ENCODE data around the gene SLIT3.

The SLIT3 gene

GRCh38 chr5:169281625-169282024, 19.3 kb downstream of the SLIT3 start:
- no peaks in the 10 kb centered on the region for H3K27me3 ChIP-seq (ENCODE audit: insufficient read depth, low read length)
- H3K36me3 ChIP-seq (ENCODE audit: insufficient read depth, low read depth, low read length): no peaks in the 10 kb centered on the region

GRCh38 chr5:169280696-169281095, 20.2 kb downstream of the SLIT3 start:
- H3K36me3 ChIP-seq (ENCODE audit: insufficient read depth, low read depth, low read length): no peaks in the 10 kb centered on the region
- no peak overlapping the region for H3K4me3 ChIP-seq (ENCODE audit: low read length)
- no peaks in the 10 kb centered on the region for H3K9me3 ChIP-seq (ENCODE audit: insufficient read depth, low read depth, low read length)
- peaks cover 6% of the 10 kb centered on the region; the same call in 1 of the 2 replicates for H3K4me1 ChIP-seq (ENCODE audit: insufficient read depth, low read length)
- H3K27ac ChIP-seq (ENCODE audit: low read length): no peak overlapping the region
- no peak overlapping the region for H3K9ac ChIP-seq (ENCODE audit: low read depth, low read length)
- no peaks in the 10 kb centered on the region for H3K27me3 ChIP-seq (ENCODE audit: insufficient read depth, low read length)

More at GRCh38 chr5:169281625-169282024, 19.3 kb downstream of the SLIT3 start:
- Histone ChIP-seq H3K4me1 (ENCODE audit: insufficient read depth, low read length) (peaks cover 6% of the 10 kb centered on the region; the same call in 1 of the 2 replicates), H3K9ac (ENCODE audit: low read depth, low read length) (no peak overlapping the region), H3K27ac (ENCODE audit: low read length) (no peak overlapping the region), H3K9me3 (ENCODE audit: insufficient read depth, low read depth, low read length) (no peaks in the 10 kb centered on the region), H3K4me3 (ENCODE audit: low read length) (no peak overlapping the region)

GRCh38 chr5:169280286-169280685, 20.7 kb downstream of the SLIT3 start:
- peaks cover 6% of the 10 kb centered on the region; the same call in 1 of the 2 replicates for H3K4me1 ChIP-seq (ENCODE audit: insufficient read depth, low read length)
- H3K27me3 ChIP-seq (ENCODE audit: insufficient read depth, low read length): no peaks in the 10 kb centered on the region
- H3K4me3 ChIP-seq (ENCODE audit: low read length): no peak overlapping the region
- H3K27ac ChIP-seq (ENCODE audit: low read length): no peak overlapping the region
- H3K9me3 ChIP-seq (ENCODE audit: insufficient read depth, low read depth, low read length): no peaks in the 10 kb centered on the region
- no peak overlapping the region for H3K9ac ChIP-seq (ENCODE audit: low read depth, low read length)
- no peaks in the 10 kb centered on the region for H3K36me3 ChIP-seq (ENCODE audit: insufficient read depth, low read depth, low read length)

GRCh38 chr5:169279125-169279524, 21.8 kb downstream of the SLIT3 start:
- Histone ChIP-seq H3K4me3 (ENCODE audit: low read length) (no peak overlapping the region), H3K36me3 (ENCODE audit: insufficient read depth, low read depth, low read length) (no peaks in the 10 kb centered on the region), H3K27ac (ENCODE audit: low read length) (no peak overlapping the region), H3K4me1 (ENCODE audit: insufficient read depth, low read length) (peaks cover 6% of the 10 kb centered on the region; the same call in 1 of the 2 replicates), H3K9me3 (ENCODE audit: insufficient read depth, low read depth, low read length) (no peaks in the 10 kb centered on the region), H3K9ac (ENCODE audit: low read depth, low read length) (no peak overlapping the region), H3K27me3 (ENCODE audit: insufficient read depth, low read length) (no peaks in the 10 kb centered on the region)

- no peaks in the 10 kb centered on the region for H3K36me3 ChIP-seq (ENCODE audit: insufficient read depth, low read depth, low read length)
- no peak overlapping the region for H3K27ac ChIP-seq (ENCODE audit: low read length)
- H3K4me1 ChIP-seq (ENCODE audit: insufficient read depth, low read length): no peaks in the 10 kb centered on the region; the same call in 1 of the 2 replicates
- H3K9me3 ChIP-seq (ENCODE audit: insufficient read depth, low read depth, low read length): no peaks in the 10 kb centered on the region
- H3K4me3 ChIP-seq (ENCODE audit: low read length): no peak overlapping the region
- H3K27me3 ChIP-seq (ENCODE audit: insufficient read depth, low read length): no peaks in the 10 kb centered on the region
- no peak overlapping the region for H3K9ac ChIP-seq (ENCODE audit: low read depth, low read length)
Measured at GRCh38 chr5:169273881-169274280, 27.1 kb downstream of the SLIT3 start.

- H3K4me3 ChIP-seq (ENCODE audit: low read length): no peak overlapping the region
- no peaks in the 10 kb centered on the region; the same call in 1 of the 2 replicates for H3K4me1 ChIP-seq (ENCODE audit: insufficient read depth, low read length)
- H3K36me3 ChIP-seq (ENCODE audit: insufficient read depth, low read depth, low read length): no peaks in the 10 kb centered on the region
- H3K27me3 ChIP-seq (ENCODE audit: insufficient read depth, low read length): no peaks in the 10 kb centered on the region
- no peak overlapping the region for H3K9ac ChIP-seq (ENCODE audit: low read depth, low read length)
- H3K27ac ChIP-seq (ENCODE audit: low read length): no peak overlapping the region
- H3K9me3 ChIP-seq (ENCODE audit: insufficient read depth, low read depth, low read length): no peaks in the 10 kb centered on the region
Measured at GRCh38 chr5:169273451-169273850, 27.5 kb downstream of the SLIT3 start.

- Histone ChIP-seq H3K27ac (ENCODE audit: low read length) (no peak overlapping the region), H3K4me3 (ENCODE audit: low read length) (no peak overlapping the region)
Measured at GRCh38 chr5:169272731-169273427, 28.1 kb downstream of the SLIT3 start.

GRCh38 chr5:169272111-169272510, 28.8 kb downstream of the SLIT3 start:
- Histone ChIP-seq H3K4me3 (ENCODE audit: low read length) (no peak overlapping the region), H3K27me3 (ENCODE audit: insufficient read depth, low read length) (no peaks in the 10 kb centered on the region), H3K9ac (ENCODE audit: low read depth, low read length) (no peak overlapping the region), H3K4me1 (ENCODE audit: insufficient read depth, low read length) (no peaks in the 10 kb centered on the region), H3K36me3 (ENCODE audit: insufficient read depth, low read depth, low read length) (no peaks in the 10 kb centered on the region), H3K27ac (ENCODE audit: low read length) (no peak overlapping the region), H3K9me3 (ENCODE audit: insufficient read depth, low read depth, low read length) (no peaks in the 10 kb centered on the region)

More at GRCh38 chr5:169272731-169273427, 28.1 kb downstream of the SLIT3 start:
- H3K9ac ChIP-seq (ENCODE audit: low read depth, low read length): no peak overlapping the region
- no peaks in the 10 kb centered on the region for H3K36me3 ChIP-seq (ENCODE audit: insufficient read depth, low read depth, low read length)
- H3K27me3 ChIP-seq (ENCODE audit: insufficient read depth, low read length): no peaks in the 10 kb centered on the region
- no peaks in the 10 kb centered on the region for H3K4me1 ChIP-seq (ENCODE audit: insufficient read depth, low read length)
- no peaks in the 10 kb centered on the region for H3K9me3 ChIP-seq (ENCODE audit: insufficient read depth, low read depth, low read length)

GRCh38 chr5:169270827-169271226, 30.1 kb downstream of the SLIT3 start:
- Histone ChIP-seq H3K27ac (ENCODE audit: low read length) (no peak overlapping the region), H3K4me1 (ENCODE audit: insufficient read depth, low read length) (no peaks in the 10 kb centered on the region), H3K36me3 (ENCODE audit: insufficient read depth, low read depth, low read length) (no peaks in the 10 kb centered on the region), H3K27me3 (ENCODE audit: insufficient read depth, low read length) (no peaks in the 10 kb centered on the region), H3K4me3 (ENCODE audit: low read length) (no peak overlapping the region), H3K9me3 (ENCODE audit: insufficient read depth, low read depth, low read length) (no peaks in the 10 kb centered on the region), H3K9ac (ENCODE audit: low read depth, low read length) (no peak overlapping the region)

- Histone ChIP-seq H3K4me3 (ENCODE audit: low read length) (no peak overlapping the region), H3K27me3 (ENCODE audit: insufficient read depth, low read length) (no peaks in the 10 kb centered on the region), H3K9ac (ENCODE audit: low read depth, low read length) (no peak overlapping the region), H3K27ac (ENCODE audit: low read length) (no peak overlapping the region), H3K36me3 (ENCODE audit: insufficient read depth, low read depth, low read length) (no peaks in the 10 kb centered on the region), H3K9me3 (ENCODE audit: insufficient read depth, low read depth, low read length) (no peaks in the 10 kb centered on the region), H3K4me1 (ENCODE audit: insufficient read depth, low read length) (peaks cover 3% of the 10 kb centered on the region; the same call in 1 of the 2 replicates)
Measured at GRCh38 chr5:169268019-169268418, 32.9 kb downstream of the SLIT3 start.

GRCh38 chr5:169265888-169266287, 35.1 kb downstream of the SLIT3 start:
- peaks cover 3% of the 10 kb centered on the region; the same call in 1 of the 2 replicates for H3K4me1 ChIP-seq (ENCODE audit: insufficient read depth, low read length)
- no peak overlapping the region for H3K9ac ChIP-seq (ENCODE audit: low read depth, low read length)
- H3K9me3 ChIP-seq (ENCODE audit: insufficient read depth, low read depth, low read length): no peaks in the 10 kb centered on the region
- no peak overlapping the region for H3K4me3 ChIP-seq (ENCODE audit: low read length)
- no peaks in the 10 kb centered on the region for H3K36me3 ChIP-seq (ENCODE audit: insufficient read depth, low read depth, low read length)
- H3K27ac ChIP-seq (ENCODE audit: low read length): no peak overlapping the region
- no peaks in the 10 kb centered on the region for H3K27me3 ChIP-seq (ENCODE audit: insufficient read depth, low read length)

- Histone ChIP-seq H3K4me3 (ENCODE audit: low read length) (no peak overlapping the region), H3K9me3 (ENCODE audit: insufficient read depth, low read depth, low read length) (no peaks in the 10 kb centered on the region), H3K27ac (ENCODE audit: low read length) (no peak overlapping the region)
Measured at GRCh38 chr5:169263591-169263990, 37.3 kb downstream of the SLIT3 start.

More at GRCh38 chr5:169263591-169263990, 37.3 kb downstream of the SLIT3 start:
- no peak overlapping the region for H3K9ac ChIP-seq (ENCODE audit: low read depth, low read length)
- H3K4me1 ChIP-seq (ENCODE audit: insufficient read depth, low read length): peaks cover 3% of the 10 kb centered on the region; the same call in 1 of the 2 replicates
- no peaks in the 10 kb centered on the region for H3K36me3 ChIP-seq (ENCODE audit: insufficient read depth, low read depth, low read length)
- no peaks in the 10 kb centered on the region; the same call in 1 of the 2 replicates for H3K27me3 ChIP-seq (ENCODE audit: insufficient read depth, low read length)

Data from iPS-20b (cell line).